ENCODE results near the gene MYL9. TPM values are rescaled to one million over a fixed set of nuclear protein-coding genes. Genes with fewer than 3 reads are reported as not detected.

The MYL9 gene
- total RNA-seq, 6 donors from 2014 or later: 79.6 to 425 (median 169) TPM

- no peak for ATAC-seq (ENCODE audit: low FRiP score in 2 of 2)
- Histone ChIP-seq H3K4me3 (no peak overlapping the region), H3K36me3 (peaks cover 0 to 46% (median 19%) of the 10 kb centered on the region in 4 donors), H3K27me3 (no peaks in the 10 kb centered on the region), H3K9me3 (no peaks in the 10 kb centered on the region), H3K4me1 (peaks cover 7 to 15% (median 10%) of the 10 kb centered on the region in 4 donors), H3K27ac (peak overlapping the region in 1 of 4 donors; percentile 35)
- 87 to 89% methylated on average over 15 to 17 of the region's 23 CpGs for WGBS, 2 donors
- DNase-seq: no peak
- no peak for TF ChIP-seq POLR2A (IDR thresholded peaks at IDR 0.05)
These were observed 7.6 kb downstream of the MYL9 start for GRCh38 chr20:36548704-36549627.

GRCh38 chr20:36549628-36549941 is 8.3 kb downstream of the MYL9 start:
- TF ChIP-seq POLR2A (IDR thresholded peaks at IDR 0.05): no peak
- TF ChIP-seq POLR2AphosphoS5 (IDR thresholded peaks at IDR 0.05): no peak
- TF ChIP-seq CTCF (IDR thresholded peaks at IDR 0.05): no peak
- no peak for TF ChIP-seq EP300 (IDR thresholded peaks at IDR 0.05)
- Histone ChIP-seq H3K9me3 (no peaks in the 10 kb centered on the region), H3K4me3 (no peak overlapping the region), H3K27ac (peak overlapping the region in 3 of 4 donors; percentile 2 to 48 (median 35)), H3K36me3 (peaks cover 0 to 46% (median 19%) of the 10 kb centered on the region in 4 donors), H3K4me1 (peaks cover 2 to 8% (median 4%) of the 10 kb centered on the region in 4 donors), H3K27me3 (no peaks in the 10 kb centered on the region)
- WGBS, 2 donors: 71 to 93% methylated on average over 2 to 8 of the region's 9 CpGs
- DNase-seq (no peak), ATAC-seq (ENCODE audit: low FRiP score in 2 of 2) (peak in 1 of 2 donors; percentile 3)

GRCh38 chr20:36549942-36550789 is 8.8 kb downstream of the MYL9 start:
- Histone ChIP-seq H3K36me3 (peaks cover 0 to 41% (median 18%) of the 10 kb centered on the region in 4 donors), H3K4me3 (no peak overlapping the region), H3K27ac (peak overlapping the region in 3 of 4 donors; percentile 2 to 48 (median 35)), H3K4me1 (peaks cover 0 to 4% (median 0%) of the 10 kb centered on the region in 4 donors), H3K27me3 (no peaks in the 10 kb centered on the region), H3K9me3 (no peaks in the 10 kb centered on the region)
- DNase-seq (no peak), ATAC-seq (ENCODE audit: low FRiP score in 2 of 2) (peak; percentile 5 to 35)
- WGBS, 2 donors: 86 to 87% methylated on average over 9 to 16 of the region's 16 CpGs
- TF ChIP-seq CTCF (IDR thresholded peaks at IDR 0.05): no peak
- TF ChIP-seq POLR2A (IDR thresholded peaks at IDR 0.05): no peak

- ATAC-seq (ENCODE audit: low FRiP score in 2 of 2) (peak in 1 of 2 donors; percentile 14), DNase-seq (no peak)
- 76 to 78% methylated on average over 5 to 15 of the region's 15 CpGs for WGBS, 2 donors
- TF ChIP-seq POLR2A (IDR thresholded peaks at IDR 0.05) (no peak), CTCF (IDR thresholded peaks at IDR 0.05) (no peak), POLR2AphosphoS5 (IDR thresholded peaks at IDR 0.05) (no peak), EP300 (IDR thresholded peaks at IDR 0.05) (no peak)
- peaks cover 0 to 34% (median 16%) of the 10 kb centered on the region in 4 donors for H3K36me3 ChIP-seq
- no peaks in the 10 kb centered on the region for H3K27me3 ChIP-seq
- peaks cover 0 to 4% (median 0%) of the 10 kb centered on the region in 4 donors for H3K4me1 ChIP-seq
- H3K9me3 ChIP-seq: no peaks in the 10 kb centered on the region
- H3K4me3 ChIP-seq: no peak overlapping the region
- H3K27ac ChIP-seq: peak overlapping the region in 2 of 4 donors; percentile 2 to 48
These were observed 9.5 kb downstream of the MYL9 start for GRCh38 chr20:36550790-36551299.

GRCh38 chr20:36555248-36555647 is 13.9 kb downstream of the MYL9 start:
- no peak for ATAC-seq (ENCODE audit: low FRiP score in 2 of 2)

More at GRCh38 chr20:36555248-36555647, 13.9 kb downstream of the MYL9 start:
- H3K9me3 ChIP-seq: no peaks in the 10 kb centered on the region
- peaks cover 0 to 7% (median 5%) of the 10 kb centered on the region in 4 donors for H3K4me1 ChIP-seq
- TF ChIP-seq POLR2AphosphoS5 (IDR thresholded peaks at IDR 0.05) (no peak), EP300 (IDR thresholded peaks at IDR 0.05) (no peak), CTCF (IDR thresholded peaks at IDR 0.05) (no peak), POLR2A (IDR thresholded peaks at IDR 0.05) (no peak)
- 83 to 86% methylated on average over 2 of the region's 2 CpGs for WGBS, 2 donors
- H3K36me3 ChIP-seq: no peaks in the 10 kb centered on the region
- no peak for DNase-seq
- no peak overlapping the region for H3K27ac ChIP-seq
- H3K27me3 ChIP-seq: no peaks in the 10 kb centered on the region
- no peak overlapping the region for H3K4me3 ChIP-seq
